GM12878 (cell line): ENCODE results near the gene RALGAPA2. TPM values are rescaled to one million over a fixed set of nuclear protein-coding genes. Genes with fewer than 3 reads are reported as not detected.

ENCODE experiments used
- ATAC-seq: fragments of 200-7000 bp; cut with Tn5 transposase; 3 replicates; pipeline ENCODE4 v1.9.1; 2020; ENCODE audit warnings: mild to moderate bottlenecking, moderate library complexity
- BruUV-seq: library from RNA; stranded (reverse); fragments of 400-500 nt; replicated peaks from 2 replicates; lab custom pipeline; 2021; lab: Mats Ljungman, UMichigan
- CTCF ChIA-PET: fragments of 300-600 bp; sonication (Branson Sonifier 250); formaldehyde crosslinking; extraction: SDS; loops from one replicate; lab custom pipeline; 2021; ENCODE audit warnings: inconsistent platforms; lab: Yijun Ruan, JAX
- POLR2A ChIA-PET: fragments of 350-600 bp; formaldehyde crosslinking; extraction: SDS; loops from one replicate; lab custom pipeline; 2021; ENCODE audit warnings: inconsistent platforms; lab: Charles Lee
- RAD21 ChIA-PET: fragments of 300-600 bp; sonication (Branson Sonifier 250); formaldehyde crosslinking; loops from one replicate; lab custom pipeline; 2023; ENCODE audit warnings: antibody characterized with exemption; ENCODE audit not compliant: unreplicated experiment; lab: Charles Lee
- SMC1A ChIA-PET: fragments of 300-600 bp; sonication (Branson Sonifier 250); formaldehyde crosslinking; loops from one replicate; lab custom pipeline; 2023; ENCODE audit not compliant: unreplicated experiment, uncharacterized antibody; lab: Charles Lee
- DNase-seq: peaks from one replicate; pipeline ENCODE4 v3.0.0-alpha.2; 2011; ENCODE audit warnings: low read depth, low spot score
- FAIRE-seq: peaks from 3 replicates; lab custom pipeline; 2011; peaks lifted over from hg19 to GRCh38; lab: Jason Lieb, UNC
- H2AFZ ChIP-seq: 2 replicates; pipeline ENCODE4 v1.6.0; 2011; ENCODE audit warnings: low read depth, low read length, control low read depth; ENCODE audit not compliant: control insufficient read depth
- H3K27ac ChIP-seq: 2 replicates; pipeline ENCODE4 v1.5.1; 2011; ENCODE audit warnings: control low read depth; ENCODE audit not compliant: control insufficient read depth, insufficient read depth
- H3K27me3 ChIP-seq, 2 experiments: replicated peaks in 1 of 2; 2 replicates each; pipeline versions ENCODE4 v1.6.0 to v1.6.1; 2011; ENCODE audit warnings: low read length in 1 of 2; ENCODE audit not compliant: control insufficient read depth in 2 of 2, insufficient read depth in 2 of 2
- H3K36me3 ChIP-seq, 2 experiments: 2 replicates each; pipeline ENCODE4 v1.5.1; 2011; ENCODE audit warnings: low read length in 1 of 2; ENCODE audit not compliant: control insufficient read depth in 2 of 2, insufficient read depth in 2 of 2
- H3K4me1 ChIP-seq: 2 replicates; pipeline ENCODE4 v1.6.1; 2011; ENCODE audit warnings: mild to moderate bottlenecking, low read length, moderate library complexity, mixed read lengths; ENCODE audit not compliant: control insufficient read depth, insufficient read depth
- H3K4me2 ChIP-seq: 2 replicates; pipeline ENCODE4 v1.6.0; 2011; ENCODE audit warnings: control low read depth; ENCODE audit not compliant: control insufficient read depth, insufficient read depth
- H3K4me3 ChIP-seq: fragments of 200-600 bp; sonication (generic); 2 replicates; pipeline ENCODE4 v1.5.1; 2016
- H3K79me2 ChIP-seq: 2 replicates; pipeline ENCODE4 v1.6.0; 2011; ENCODE audit warnings: low read length; ENCODE audit not compliant: control insufficient read depth, insufficient read depth
- H3K9ac ChIP-seq: 2 replicates; pipeline ENCODE4 v1.8.0; 2011; ENCODE audit warnings: low read length, control low read depth, mixed read lengths; ENCODE audit not compliant: control insufficient read depth, insufficient read depth
- H3K9me3 ChIP-seq: replicated peaks from 3 replicates; pipeline ENCODE4 v1.5.1; 2011; ENCODE audit warnings: mild to moderate bottlenecking, low read length; ENCODE audit not compliant: control insufficient read depth, insufficient read depth
- H4K20me1 ChIP-seq: 2 replicates; pipeline ENCODE4 v1.6.0; 2011; ENCODE audit not compliant: control insufficient read depth, insufficient read depth
- BRCA1 ChIP-seq: IDR thresholded peaks from 2 replicates; pipeline ENCODE4 v1.6.1; 2011; ENCODE audit warnings: low read depth, low read length, improper control_type of control experiment
- CBFB ChIP-seq: IDR thresholded peaks from 2 replicates; pipeline ENCODE4 v1.6.1; 2016; ENCODE audit warnings: antibody characterized with exemption, low read depth
- EED ChIP-seq: sonication (generic); IDR thresholded peaks from 2 replicates; pipeline ENCODE4 v1.6.1; 2016; ENCODE audit warnings: antibody characterized with exemption, low read depth
- FOS ChIP-seq: IDR thresholded peaks from 3 replicates; pipeline ENCODE4 v1.6.1; 2011; ENCODE audit warnings: borderline replicate concordance; ENCODE audit not compliant: insufficient read length; ENCODE audit errors: extremely low read depth
- FOXK2 ChIP-seq: fragments of 450-650 bp; IDR thresholded peaks from 2 replicates; pipeline ENCODE4 v1.6.1; 2017; ENCODE audit warnings: mild to moderate bottlenecking, moderate library complexity
- IRF4 ChIP-seq: IDR thresholded peaks from 2 replicates; pipeline ENCODE4 v1.6.1; 2011; ENCODE audit warnings: low read depth, low read length
- JUND ChIP-seq: IDR thresholded peaks from 2 replicates; pipeline ENCODE4 v1.6.1; 2012; ENCODE audit warnings: low read depth, mild to moderate bottlenecking, low read length, improper control_type of control experiment, moderate library complexity
- MEF2A ChIP-seq: IDR thresholded peaks from 2 replicates; pipeline ENCODE4 v1.6.1; 2011; ENCODE audit warnings: low read depth, mild to moderate bottlenecking, low read length, moderate library complexity; ENCODE audit not compliant: insufficient read depth
- POLR2A ChIP-seq: IDR thresholded peaks from 2 replicates; pipeline ENCODE4 v1.6.1; 2011; ENCODE audit warnings: low read depth, mild to moderate bottlenecking, low read length
- SMC3 ChIP-seq: IDR thresholded peaks from 2 replicates; pipeline ENCODE4 v1.6.1; 2011; ENCODE audit warnings: low read length, improper control_type of control experiment, borderline replicate concordance
- YY1 ChIP-seq: IDR thresholded peaks from 2 replicates; pipeline ENCODE4 v1.6.1; 2011; ENCODE audit warnings: low read depth, mild to moderate bottlenecking, low read length
- ZNF274 ChIP-seq: IDR thresholded peaks from one replicate; pipeline ENCODE4 v1.8.0; 2011; ENCODE audit not compliant: insufficient read length, insufficient read depth
- WGBS: methylation state at CpG from one replicate; pipeline ENCODE4 v1.1.6; 2016; ENCODE audit warnings: low lambda C conversion rate; ENCODE audit not compliant: insufficient replicate concordance, insufficient coverage; ENCODE audit errors: missing lambda C conversion rate; 5-methylcytosine and 5-hydroxymethylcytosine counted together
- in situ Hi-C: fragments of 300-500 bp; cut with MboI; formaldehyde crosslinking; loops from 9 replicates; pipeline ENCODE4 v1.14.3; 2018; ENCODE audit warnings: mixed read lengths
- intact Hi-C: fragments of 100-400 bp; cut with micrococcal nuclease; formaldehyde crosslinking; loops from one replicate; pipeline ENCODE4 v1.14.2; 2022; ENCODE audit not compliant: unreplicated experiment
- polyA plus RNA-seq, 11 experiments: library from polyadenylated mRNA; depleted of rRNA in 4 of 11; unstranded in 6 of 11; stranded (reverse) in 5 of 11; fragments of >200 nt; fragmentation: Nextera tagmentation in 4 of 11; fragmentation: Illumina TruSeq in 1 of 11; extraction: Ambion mirVana in 4 of 11; extraction: Trizol in 1 of 11; gene quantifications; 1 replicate in 1 of 11; 2 replicates in 10 of 11; pipeline versions ENCODE4 v1.2.1 to v1.2.3, GENCODE V29; 2011 to 2016; ENCODE audit warnings: inconsistent platforms in 2 of 11, missing spikeins in 2 of 11, low read depth in 1 of 11
- total RNA-seq, 4 experiments: library from RNA; depleted of rRNA in 3 of 4; stranded (reverse); fragments of >200 nt in 3 of 4; fragmentation: Illumina TruSeq in 1 of 4; extraction: Trizol in 1 of 4; gene quantifications; 2 replicates each; pipeline versions ENCODE4 v1.2.1 to v1.2.3, GENCODE V29; 2013 to 2021
- TF ChIP-seq, protein P1 (sequence below): fragments of 450-650 bp; IDR thresholded peaks from 2 replicates; pipeline ENCODE4 v1.6.1; 2017; ENCODE audit warnings: low read depth, mild to moderate bottlenecking, moderate library complexity
- TF ChIP-seq, protein P2 (sequence below): fragments of 450-650 bp; formaldehyde crosslinking; IDR thresholded peaks from 2 replicates; pipeline ENCODE4 v1.4.0; 2022; ENCODE audit warnings: mild to moderate bottlenecking, moderate library complexity

The RALGAPA2 gene
- total and polyA plus RNA-seq, 10 of the 15 experiments (the other 5 are each of a cell fraction or from before 2014, with no cell fraction given) = 2.9 to 29.4 (median 19.6) TPM

DNA sequence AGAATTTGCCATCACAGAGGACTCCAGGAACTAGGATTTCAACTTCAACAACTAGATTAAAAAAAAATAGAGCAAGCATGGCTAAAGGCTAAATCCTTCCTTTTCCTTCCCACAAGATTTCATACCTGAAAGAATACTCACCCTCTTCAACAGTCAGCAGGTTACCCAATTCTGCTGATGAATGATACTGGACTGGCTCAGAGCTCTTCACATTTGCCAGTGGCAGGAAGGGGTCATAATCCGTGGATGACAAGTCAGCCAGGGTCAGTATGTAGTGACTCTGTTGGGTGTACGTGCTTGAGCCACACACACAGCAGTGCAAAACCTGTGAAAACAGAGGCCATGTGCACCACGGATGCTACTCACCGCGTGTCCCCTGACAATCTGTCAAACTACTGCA is 191.7 kb downstream of the RALGAPA2 start:
- H3K9me3 ChIP-seq = no peaks in the 10 kb centered on the region; the same call in 2 of the 3 replicates
- 93% methylated on average over 5 of the region's 5 CpGs for WGBS
- no peak for DNase-seq
- ATAC-seq = no peak
- H3K27me3 ChIP-seq = no peaks in the 10 kb centered on the region
- H3K4me2 ChIP-seq = no peak overlapping the region
- H3K4me3 ChIP-seq = no peak overlapping the region
- H3K79me2 ChIP-seq = no peaks in the 10 kb centered on the region
- intact Hi-C loops = no loop called here
- no peak for TF ChIP-seq JUND
- TF ChIP-seq BRCA1 = no peak
- TF ChIP-seq, protein P1, sequence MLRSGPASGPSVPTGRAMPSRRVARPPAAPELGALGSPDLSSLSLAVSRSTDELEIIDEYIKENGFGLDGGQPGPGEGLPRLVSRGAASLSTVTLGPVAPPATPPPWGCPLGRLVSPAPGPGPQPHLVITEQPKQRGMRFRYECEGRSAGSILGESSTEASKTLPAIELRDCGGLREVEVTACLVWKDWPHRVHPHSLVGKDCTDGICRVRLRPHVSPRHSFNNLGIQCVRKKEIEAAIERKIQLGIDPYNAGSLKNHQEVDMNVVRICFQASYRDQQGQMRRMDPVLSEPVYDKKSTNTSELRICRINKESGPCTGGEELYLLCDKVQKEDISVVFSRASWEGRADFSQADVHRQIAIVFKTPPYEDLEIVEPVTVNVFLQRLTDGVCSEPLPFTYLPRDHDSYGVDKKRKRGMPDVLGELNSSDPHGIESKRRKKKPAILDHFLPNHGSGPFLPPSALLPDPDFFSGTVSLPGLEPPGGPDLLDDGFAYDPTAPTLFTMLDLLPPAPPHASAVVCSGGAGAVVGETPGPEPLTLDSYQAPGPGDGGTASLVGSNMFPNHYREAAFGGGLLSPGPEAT = no peak
- TF ChIP-seq ZNF274 = no peak
- no peak overlapping the region for H2AFZ ChIP-seq
- CTCF ChIA-PET = no interaction called here
- SMC1A ChIA-PET = interaction anchor here (1.0 to 1.5 kb wide), 3 partner anchors 19 to 180 kb away, joined by 3 to 4 read pairs (median 3); no protein-coding TSS in a partner anchor
- H3K27ac ChIP-seq = no peak overlapping the region
- in situ Hi-C loops = no loop called here
- POLR2A ChIA-PET = interaction anchor here (1.1 kb wide), 1 partner anchor 23 kb away, joined by 3 read pairs; no protein-coding TSS in a partner anchor
- no peak for FAIRE-seq
- no peaks in the 10 kb centered on the region for H3K4me1 ChIP-seq
- BruUV-seq = no TSS peak
- peaks cover 0 to 9% of the 10 kb centered on the region in 2 experiments; a peak in 2 of 4 replicates for H3K36me3 ChIP-seq
- RAD21 ChIA-PET = no interaction called here
- no peak overlapping the region for H3K9ac ChIP-seq
- H4K20me1 ChIP-seq = no peaks in the 10 kb centered on the region

DNA sequence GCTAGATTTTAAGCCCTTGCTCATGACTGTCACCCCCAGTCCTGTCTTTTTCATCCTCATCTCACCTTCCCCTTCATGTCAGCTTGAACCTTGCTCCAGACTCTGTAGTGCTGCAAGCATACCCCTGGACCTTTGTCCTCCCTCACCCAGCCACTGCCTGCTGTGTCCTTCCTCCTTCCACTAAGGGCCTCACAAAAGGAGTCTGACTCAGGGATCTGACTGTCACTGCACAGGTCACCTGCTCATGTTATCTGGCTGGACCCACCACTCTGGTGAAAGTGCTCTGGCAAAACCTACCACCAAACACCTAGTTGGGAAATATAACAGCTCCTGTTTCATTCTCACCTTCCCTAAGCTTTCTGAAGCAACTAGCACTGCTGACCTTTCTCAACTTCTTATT is 193.2 kb downstream of the RALGAPA2 start:
- peaks cover 0 to 6% of the 10 kb centered on the region in 2 experiments; a peak in 2 of 4 replicates for H3K36me3 ChIP-seq
- no peaks in the 10 kb centered on the region for H3K79me2 ChIP-seq
- ChIA-PET POLR2A (interaction anchor here (1.4 kb wide), 1 partner anchor 52 kb away, joined by 4 read pairs; no protein-coding TSS in a partner anchor), SMC1A (interaction anchor here (1.2 to 2.5 kb wide), 7 partner anchors 11 to 73 kb away, joined by 3 to 13 read pairs (median 4); no protein-coding TSS in a partner anchor), RAD21 (interaction anchor here (1.0 to 2.3 kb wide), 3 partner anchors 25 to 67 kb away, joined by 3 to 6 read pairs (median 5); no protein-coding TSS in a partner anchor), CTCF (interaction anchor here (1.2 to 1.6 kb wide), 3 partner anchors 16 to 67 kb away, joined by 3 to 5 read pairs (median 3); no protein-coding TSS in a partner anchor)
- H3K9ac ChIP-seq = no peak overlapping the region
- H3K4me2 ChIP-seq = no peak overlapping the region
- no TSS peak for BruUV-seq
- in situ Hi-C loops = no loop called here
- no peak for DNase-seq
- H2AFZ ChIP-seq = no peak overlapping the region
- H3K4me3 ChIP-seq = no peak overlapping the region
- H4K20me1 ChIP-seq = no peaks in the 10 kb centered on the region
- H3K4me1 ChIP-seq = no peaks in the 10 kb centered on the region
- no peaks in the 10 kb centered on the region; the same call in 2 of the 3 replicates for H3K9me3 ChIP-seq
- ATAC-seq = no peak; the same call in 2 of the 3 replicates
- H3K27me3 ChIP-seq = no peaks in the 10 kb centered on the region
- intact Hi-C loops = no loop called here
- FAIRE-seq = no peak
- H3K27ac ChIP-seq = no peak overlapping the region
- TF ChIP-seq, protein P2, sequence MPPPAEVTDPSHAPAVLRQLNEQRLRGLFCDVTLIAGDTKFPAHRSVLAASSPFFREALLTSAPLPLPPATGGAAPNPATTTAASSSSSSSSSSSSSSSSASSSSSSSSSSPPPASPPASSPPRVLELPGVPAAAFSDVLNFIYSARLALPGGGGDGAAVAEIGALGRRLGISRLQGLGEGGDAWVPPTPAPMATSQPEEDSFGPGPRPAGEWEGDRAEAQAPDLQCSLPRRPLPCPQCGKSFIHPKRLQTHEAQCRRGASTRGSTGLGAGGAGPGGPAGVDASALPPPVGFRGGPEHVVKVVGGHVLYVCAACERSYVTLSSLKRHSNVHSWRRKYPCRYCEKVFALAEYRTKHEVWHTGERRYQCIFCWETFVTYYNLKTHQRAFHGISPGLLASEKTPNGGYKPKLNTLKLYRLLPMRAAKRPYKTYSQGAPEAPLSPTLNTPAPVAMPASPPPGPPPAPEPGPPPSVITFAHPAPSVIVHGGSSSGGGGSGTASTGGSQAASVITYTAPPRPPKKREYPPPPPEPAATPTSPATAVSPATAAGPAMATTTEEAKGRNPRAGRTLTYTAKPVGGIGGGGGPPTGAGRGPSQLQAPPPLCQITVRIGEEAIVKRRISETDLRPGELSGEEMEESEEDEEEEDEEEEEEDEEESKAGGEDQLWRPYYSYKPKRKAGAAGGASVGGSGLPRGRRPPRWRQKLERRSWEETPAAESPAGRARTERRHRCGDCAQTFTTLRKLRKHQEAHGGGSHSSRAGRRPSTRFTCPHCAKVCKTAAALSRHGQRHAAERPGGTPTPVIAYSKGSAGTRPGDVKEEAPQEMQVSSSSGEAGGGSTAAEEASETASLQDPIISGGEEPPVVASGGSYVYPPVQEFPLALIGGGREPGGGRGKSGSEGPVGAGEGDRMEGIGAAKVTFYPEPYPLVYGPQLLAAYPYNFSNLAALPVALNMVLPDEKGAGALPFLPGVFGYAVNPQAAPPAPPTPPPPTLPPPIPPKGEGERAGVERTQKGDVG (CRISPR knock-in tag) = no peak
- TF ChIP-seq POLR2A = no peak
- TF ChIP-seq SMC3 = no peak
- no peak for TF ChIP-seq EED
- no peak for TF ChIP-seq FOS
- TF ChIP-seq YY1 = no peak
- no peak for TF ChIP-seq CBFB
- no peak for TF ChIP-seq IRF4
- no peak for TF ChIP-seq FOXK2
- no peak for TF ChIP-seq JUND
- no peak for TF ChIP-seq MEF2A
- no peak for TF ChIP-seq ZNF274
